Cardiac fibroblast (primary cell): ENCODE data around the gene LIMS1.

Experiments used
- DNase-seq, 2 donors: peaks; one replicate each; pipeline versions ENCODE4 v3.0.0 to v3.0.0-alpha.2; 2010; ENCODE audit warnings: low read depth in 2 of 2
- H3K4me3 ChIP-seq, 2 donors: replicated peaks in 1 of 2; 1 replicate in 1 of 2; 2 replicates in 1 of 2; pipeline ENCODE4 v1.5.1; 2011; ENCODE audit warnings: low read depth in 2 of 2, low read length in 2 of 2, mild to moderate bottlenecking in 2 of 2, moderate library complexity in 1 of 2
- CTCF ChIP-seq: IDR thresholded peaks from one replicate; pipeline ENCODE4 v1.5.1; 2011; ENCODE audit warnings: low read depth, mild to moderate bottlenecking, low read length, inconsistent platforms

Gene LIMS1

GRCh38 chr2:108577099-108577498, 42.8 kb downstream of the LIMS1 start:
- H3K4me3 ChIP-seq, result no peak overlapping the region
- DNase-seq, result peak in 1 of 2 donors; percentile 38
- TF ChIP-seq CTCF, result no peak

DNA sequence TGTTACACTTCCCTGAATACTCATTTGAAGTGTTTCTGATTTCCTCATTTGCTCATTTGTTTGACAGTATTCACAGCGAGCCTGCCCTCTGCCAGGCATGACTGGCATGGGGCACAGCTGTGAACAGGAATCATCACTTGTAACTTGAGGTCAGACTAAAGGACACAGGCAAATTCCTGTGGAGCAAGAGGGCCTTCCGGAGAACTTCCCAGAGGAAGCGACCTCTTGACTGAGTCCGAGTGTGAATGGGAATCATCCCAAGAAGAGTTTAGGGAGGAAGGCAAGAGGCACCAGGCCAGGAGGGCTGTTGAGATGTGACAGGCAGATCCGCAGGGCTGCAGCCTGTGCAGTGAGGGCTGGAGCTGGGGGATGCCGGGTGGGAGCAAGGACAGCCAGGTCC, 45.4 kb downstream of the LIMS1 start:
- TF ChIP-seq CTCF, result no peak
- peak; percentile 59 to 64 for DNase-seq
- no peak overlapping the region for H3K4me3 ChIP-seq

DNA sequence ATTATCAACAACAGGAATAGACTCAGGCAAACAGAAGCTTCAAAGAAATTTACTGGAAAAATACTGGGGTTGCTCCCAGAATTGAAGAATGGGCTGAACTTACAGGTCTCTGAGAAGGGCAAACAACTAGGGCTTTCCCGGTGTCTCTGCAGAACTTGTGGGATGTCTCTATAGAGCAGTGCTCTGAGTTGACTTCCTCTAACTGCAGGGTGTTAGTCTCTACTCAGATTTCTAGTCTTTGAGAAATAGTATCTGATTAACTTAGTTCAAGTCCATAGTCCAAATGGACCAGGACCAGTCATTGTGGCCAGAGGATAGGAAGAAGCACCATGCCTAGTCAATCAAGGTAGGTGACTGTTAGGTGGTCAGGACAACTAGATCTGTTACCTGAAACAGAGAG, 45.8 kb downstream of the LIMS1 start:
- DNase-seq, result no peak
- no peak overlapping the region for H3K4me3 ChIP-seq
- no peak for TF ChIP-seq CTCF

GRCh38 chr2:108583903-108584520, 49.7 kb downstream of the LIMS1 start:
- peak; percentile 79 for TF ChIP-seq CTCF
- DNase-seq, result peak; percentile 89 to 91
- no peak overlapping the region for H3K4me3 ChIP-seq

GRCh38 chr2:108585436-108585835, 51.2 kb downstream of the LIMS1 start:
- TF ChIP-seq CTCF, result no peak

DNA sequence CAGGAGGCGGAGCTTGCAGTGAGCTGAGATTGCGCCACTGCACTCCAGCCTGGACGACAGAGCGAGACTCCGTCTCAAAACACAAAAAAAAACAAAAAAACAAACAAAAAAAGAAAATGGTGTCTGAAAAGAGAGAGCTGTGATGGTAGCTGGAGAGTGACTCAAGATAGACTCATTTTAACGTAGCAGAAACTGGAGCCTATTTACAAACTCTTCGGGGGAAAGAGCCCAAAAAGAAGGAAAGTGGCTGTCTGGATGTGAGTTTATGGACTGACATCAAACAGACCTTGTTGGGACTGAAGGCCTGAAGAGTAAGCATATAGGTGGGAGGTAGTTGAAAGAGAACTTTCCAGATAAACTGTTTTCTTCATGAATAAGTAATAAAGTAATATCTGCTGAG, 51.8 kb downstream of the LIMS1 start:
- TF ChIP-seq CTCF, result no peak
- DNase-seq, result peak in 1 of 2 donors; percentile 74
- H3K4me3 ChIP-seq, result no peak overlapping the region

More at GRCh38 chr2:108585436-108585835, 51.2 kb downstream of the LIMS1 start:
- DNase-seq, result peak; percentile 56 to 67
- H3K4me3 ChIP-seq, result no peak overlapping the region

DNA sequence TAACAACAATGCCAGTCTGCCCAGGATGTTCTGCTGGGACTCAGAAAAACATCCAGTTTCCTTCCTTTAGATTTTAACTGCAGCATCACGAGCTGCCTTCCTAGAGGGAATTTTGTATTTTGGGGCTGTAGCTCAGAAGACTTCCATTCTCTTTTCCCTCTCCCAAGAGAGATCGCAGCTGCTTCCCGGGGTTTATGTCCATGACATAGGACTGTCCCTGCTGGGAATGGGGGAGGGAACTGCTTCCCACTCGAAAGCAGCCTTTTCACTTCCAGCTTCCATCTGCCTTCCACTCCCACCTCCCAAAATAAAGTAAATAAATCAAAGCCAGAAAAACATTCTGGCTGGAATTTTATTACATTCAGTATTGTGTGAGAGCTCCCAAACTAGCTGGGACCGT, 52.4 kb downstream of the LIMS1 start:
- H3K4me3 ChIP-seq, result no peak overlapping the region
- no peak for TF ChIP-seq CTCF
- no peak for DNase-seq
